ENCODE results near the gene FANCI.

GRCh38 chr15:89305395-89305794 lies 61.6 kb downstream of the FANCI start:
- TF ChIP-seq CTCF (IDR thresholded peaks at IDR 0.05; ENCODE audit: low read depth, low read length) (no peak), EZH2phosphoT487 (IDR thresholded peaks at IDR 0.05; ENCODE audit: low read depth) (no peak)

All from OCI-LY3 (cell line).